Activated naive CD8-positive, alpha-beta T cell treated with anti-CD3 and anti-CD28 coated beads, Interleukin-2, amount 50 U/mL, for 24 hours (primary cell): ENCODE data around the gene RNF44.

ENCODE experiments used
- ATAC-seq: fragments of 150-1000 bp; cut with Tn5 transposase; one replicate; pipeline ENCODE4 v1.10.0; 2021
- DNase-seq: peaks from one replicate; pipeline ENCODE4 v3.0.0; 2021
- H3K27ac Mint-ChIP-seq: one replicate; pipeline ENCODE4 v1.8.0; 2021; ENCODE audit warnings: mild to moderate bottlenecking, mixed read lengths
- H3K27me3 Mint-ChIP-seq: one replicate; pipeline ENCODE4 v1.8.0; 2021; ENCODE audit warnings: mixed read lengths
- H3K36me3 Mint-ChIP-seq: one replicate; pipeline ENCODE4 v1.8.0; 2021; ENCODE audit warnings: low read depth, mixed read lengths
- H3K4me1 Mint-ChIP-seq: one replicate; pipeline ENCODE4 v1.8.0; 2021; ENCODE audit warnings: mixed read lengths
- H3K4me3 Mint-ChIP-seq: one replicate; pipeline ENCODE4 v1.8.0; 2021; ENCODE audit warnings: mild to moderate bottlenecking, moderate library complexity, mixed read lengths
- H3K9me3 Mint-ChIP-seq: one replicate; pipeline ENCODE4 v1.8.0; 2021; ENCODE audit warnings: mixed read lengths

The RNF44 gene

GRCh38 chr5:176543428-176544182 lies 6.4 kb upstream of the RNF44 start:
- Mint-ChIP-seq H3K4me3 (peak overlapping the region; percentile 86), H3K4me1 (peaks cover 60% of the 10 kb centered on the region)
- DNase-seq, result peak; percentile 77

GRCh38 chr5:176542596-176543427 lies 5.6 kb upstream of the RNF44 start:
- no peaks in the 10 kb centered on the region for H3K9me3 Mint-ChIP-seq
- ATAC-seq, result peak; percentile 30
- no peaks in the 10 kb centered on the region for H3K36me3 Mint-ChIP-seq
- H3K4me3 Mint-ChIP-seq, result peak overlapping the region; percentile 82
- H3K27ac Mint-ChIP-seq, result peak overlapping the region; percentile 74
- H3K4me1 Mint-ChIP-seq, result peaks cover 64% of the 10 kb centered on the region
- H3K27me3 Mint-ChIP-seq, result no peaks in the 10 kb centered on the region
- DNase-seq, result no peak

More at GRCh38 chr5:176543428-176544182, 6.4 kb upstream of the RNF44 start:
- Mint-ChIP-seq H3K9me3 (no peaks in the 10 kb centered on the region), H3K27me3 (no peaks in the 10 kb centered on the region), H3K27ac (peak overlapping the region; percentile 93), H3K36me3 (no peaks in the 10 kb centered on the region)
- peak; percentile 76 for ATAC-seq

GRCh38 chr5:176542135-176542595 lies 5.0 kb upstream of the RNF44 start:
- Mint-ChIP-seq H3K27me3 (no peaks in the 10 kb centered on the region), H3K4me3 (peak overlapping the region; percentile 82), H3K9me3 (no peaks in the 10 kb centered on the region), H3K36me3 (no peaks in the 10 kb centered on the region), H3K27ac (peak overlapping the region; percentile 74), H3K4me1 (peaks cover 59% of the 10 kb centered on the region)
- DNase-seq (peak; percentile 69), ATAC-seq (no peak)

GRCh38 chr5:176541338-176542134 lies 4.3 kb upstream of the RNF44 start:
- peak overlapping the region; percentile 74 for H3K27ac Mint-ChIP-seq
- H3K27me3 Mint-ChIP-seq, result no peaks in the 10 kb centered on the region
- H3K4me1 Mint-ChIP-seq, result peaks cover 59% of the 10 kb centered on the region
- DNase-seq, result peak; percentile 68
- H3K36me3 Mint-ChIP-seq, result no peaks in the 10 kb centered on the region
- no peaks in the 10 kb centered on the region for H3K9me3 Mint-ChIP-seq
- ATAC-seq, result no peak
- peak overlapping the region; percentile 82 for H3K4me3 Mint-ChIP-seq

GRCh38 chr5:176540956-176541337 lies 3.7 kb upstream of the RNF44 start:
- Mint-ChIP-seq H3K27me3 (no peaks in the 10 kb centered on the region), H3K36me3 (no peaks in the 10 kb centered on the region), H3K4me1 (peaks cover 55% of the 10 kb centered on the region), H3K27ac (peak overlapping the region; percentile 74), H3K4me3 (peak overlapping the region; percentile 82), H3K9me3 (no peaks in the 10 kb centered on the region)
- no peak for ATAC-seq
- DNase-seq, result peak; percentile 44

GRCh38 chr5:176540476-176540899 lies 3.3 kb upstream of the RNF44 start:
- Mint-ChIP-seq H3K4me3 (peak overlapping the region; percentile 4), H3K27ac (peak overlapping the region; percentile 74), H3K4me1 (peaks cover 54% of the 10 kb centered on the region), H3K36me3 (peaks cover 3% of the 10 kb centered on the region), H3K27me3 (no peaks in the 10 kb centered on the region), H3K9me3 (no peaks in the 10 kb centered on the region)
- ATAC-seq (no peak), DNase-seq (no peak)

GRCh38 chr5:176538989-176539384 lies 1.8 kb upstream of the RNF44 start:
- Mint-ChIP-seq H3K27me3 (no peaks in the 10 kb centered on the region), H3K4me3 (no peak overlapping the region), H3K27ac (no peak overlapping the region), H3K9me3 (no peaks in the 10 kb centered on the region), H3K36me3 (peaks cover 7% of the 10 kb centered on the region), H3K4me1 (peaks cover 53% of the 10 kb centered on the region)
- DNase-seq, result no peak
- ATAC-seq, result no peak

GRCh38 chr5:176538230-176538988 lies 1.2 kb upstream of the RNF44 start:
- DNase-seq, result no peak
- peaks cover 58% of the 10 kb centered on the region for H3K4me1 Mint-ChIP-seq
- no peak for ATAC-seq

GRCh38 chr5:176537554-176538229 lies 490 bp upstream of the RNF44 start:
- H3K4me3 Mint-ChIP-seq, result peak overlapping the region; percentile 98
- H3K36me3 Mint-ChIP-seq, result peaks cover 7% of the 10 kb centered on the region
- peaks cover 64% of the 10 kb centered on the region for H3K4me1 Mint-ChIP-seq
- no peaks in the 10 kb centered on the region for H3K27me3 Mint-ChIP-seq
- no peaks in the 10 kb centered on the region for H3K9me3 Mint-ChIP-seq
- ATAC-seq (peak; percentile 76), DNase-seq (peak; percentile 94)
- peak overlapping the region; percentile 90 for H3K27ac Mint-ChIP-seq

More at GRCh38 chr5:176538230-176538988, 1.2 kb upstream of the RNF44 start:
- H3K27ac Mint-ChIP-seq, result peak overlapping the region; percentile 90
- no peaks in the 10 kb centered on the region for H3K27me3 Mint-ChIP-seq
- no peaks in the 10 kb centered on the region for H3K9me3 Mint-ChIP-seq
- H3K36me3 Mint-ChIP-seq, result peaks cover 7% of the 10 kb centered on the region
- peak overlapping the region; percentile 98 for H3K4me3 Mint-ChIP-seq

GRCh38 chr5:176536132-176536901 lies 885 bp downstream of the RNF44 start:
- peak; percentile 81 for DNase-seq
- Mint-ChIP-seq H3K9me3 (no peaks in the 10 kb centered on the region), H3K4me1 (peaks cover 59% of the 10 kb centered on the region), H3K4me3 (peak overlapping the region; percentile 98), H3K27ac (peak overlapping the region; percentile 90), H3K36me3 (peaks cover 8% of the 10 kb centered on the region), H3K27me3 (no peaks in the 10 kb centered on the region)
- peak; percentile 2 for ATAC-seq

GRCh38 chr5:176535664-176536131 lies 1.5 kb downstream of the RNF44 start:
- ATAC-seq, result no peak
- no peak for DNase-seq
- Mint-ChIP-seq H3K27ac (peak overlapping the region; percentile 90), H3K9me3 (no peaks in the 10 kb centered on the region), H3K36me3 (peaks cover 12% of the 10 kb centered on the region), H3K4me1 (peaks cover 58% of the 10 kb centered on the region), H3K4me3 (peak overlapping the region; percentile 98), H3K27me3 (no peaks in the 10 kb centered on the region)

- Mint-ChIP-seq H3K9me3 (no peaks in the 10 kb centered on the region), H3K27me3 (no peaks in the 10 kb centered on the region), H3K4me3 (peak overlapping the region; percentile 98), H3K27ac (peak overlapping the region; percentile 90), H3K36me3 (peaks cover 12% of the 10 kb centered on the region), H3K4me1 (peaks cover 53% of the 10 kb centered on the region)
- peak; percentile 21 for ATAC-seq
- DNase-seq, result peak; percentile 52
Observed at GRCh38 chr5:176535101-176535663, 2.0 kb downstream of the RNF44 start.
